IPS-15b (cell line): ENCODE results near the gene LYZL6.

Source experiments
- H3K27me3 ChIP-seq: one replicate; pipeline ENCODE4 v1.6.1; 2013; ENCODE audit warnings: low read length; ENCODE audit not compliant: control insufficient read depth, insufficient read depth
- H3K36me3 ChIP-seq: one replicate; pipeline ENCODE4 v1.6.1; 2013; ENCODE audit warnings: low read length; ENCODE audit not compliant: control insufficient read depth, insufficient read depth
- H3K4me1 ChIP-seq: one replicate; pipeline ENCODE4 v1.6.1; 2013; ENCODE audit warnings: mild to moderate bottlenecking, low read length; ENCODE audit not compliant: control insufficient read depth, insufficient read depth
- H3K4me3 ChIP-seq: one replicate; pipeline ENCODE4 v1.5.1; 2013; ENCODE audit warnings: low read depth, low read length
- H3K9ac ChIP-seq: one replicate; pipeline ENCODE4 v1.6.1; 2013; ENCODE audit warnings: low read depth, mild to moderate bottlenecking, low read length
- H3K9me3 ChIP-seq: one replicate; pipeline ENCODE4 v1.6.1; 2013; ENCODE audit warnings: mild to moderate bottlenecking, low read length; ENCODE audit not compliant: control insufficient read depth, insufficient read depth

The LYZL6 gene

DNA sequence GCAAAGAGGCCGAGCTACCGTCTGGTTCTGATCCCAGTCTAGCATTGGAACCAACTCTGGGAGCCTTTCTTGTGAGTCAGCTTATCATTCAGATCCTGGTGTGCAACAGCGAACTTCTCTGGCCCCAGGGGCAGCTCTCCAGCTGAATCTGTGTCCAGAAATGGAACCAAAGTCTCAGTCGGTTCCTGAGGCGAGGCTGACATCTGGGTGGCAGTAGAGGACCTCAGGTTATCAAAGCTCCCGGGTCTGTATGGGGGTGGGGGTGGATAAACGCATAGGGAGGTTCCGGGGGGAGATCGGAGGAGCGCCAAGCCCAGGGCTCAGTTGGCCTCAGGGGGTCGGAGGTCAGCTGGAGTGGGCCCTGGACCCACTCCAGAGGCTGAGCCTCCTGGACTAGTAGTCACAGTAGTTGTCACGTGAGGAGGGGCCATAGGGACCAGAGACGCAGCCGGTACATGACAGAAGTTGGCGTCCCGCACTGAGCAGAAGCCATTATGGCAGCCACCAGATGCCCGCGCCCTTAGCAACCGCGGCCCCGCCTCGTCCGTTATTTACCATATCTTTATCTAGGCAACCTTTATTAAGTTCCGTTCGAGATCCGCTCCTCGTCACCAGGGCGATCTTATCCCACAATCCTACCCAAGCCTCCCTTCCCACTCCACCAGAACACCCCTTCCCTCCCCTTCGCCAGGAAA lies 25.8 kb downstream of the LYZL6 start:
- H3K27me3 ChIP-seq, result no peaks in the 10 kb centered on the region

GRCh38 chr17:35915153-35915964 lies 28.2 kb downstream of the LYZL6 start:
- H3K4me3 ChIP-seq, result no peak overlapping the region
- no peaks in the 10 kb centered on the region for H3K36me3 ChIP-seq
- H3K4me1 ChIP-seq, result no peaks in the 10 kb centered on the region
- H3K27me3 ChIP-seq, result no peaks in the 10 kb centered on the region
- no peak overlapping the region for H3K9ac ChIP-seq
- H3K9me3 ChIP-seq, result no peaks in the 10 kb centered on the region

More for the DNA sequence above, 25.8 kb downstream of the LYZL6 start:
- H3K9ac ChIP-seq, result no peak overlapping the region
- no peaks in the 10 kb centered on the region for H3K36me3 ChIP-seq
- no peak overlapping the region for H3K4me3 ChIP-seq
- H3K9me3 ChIP-seq, result no peaks in the 10 kb centered on the region
- no peaks in the 10 kb centered on the region for H3K4me1 ChIP-seq

DNA sequence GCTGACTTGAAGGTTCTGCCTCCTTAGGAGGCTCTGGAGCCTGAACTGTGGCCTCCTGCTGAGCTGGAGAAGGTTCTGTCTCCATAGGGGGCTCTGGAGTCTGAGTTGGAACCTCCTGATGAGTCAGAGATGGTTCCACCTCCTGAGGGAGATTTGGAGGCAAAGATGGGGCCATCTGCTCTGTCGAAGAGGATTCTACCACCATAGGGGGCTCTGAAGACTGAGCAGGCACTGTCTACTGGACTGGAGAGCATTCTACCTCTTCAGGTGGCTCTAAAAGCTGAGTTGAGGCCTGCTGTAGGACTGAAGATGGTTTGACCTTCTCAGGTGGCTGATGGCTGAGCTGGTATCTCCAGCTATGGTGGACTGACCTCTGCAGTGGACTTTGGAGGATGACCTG lies 29.2 kb downstream of the LYZL6 start:
- Histone ChIP-seq H3K9me3 (no peaks in the 10 kb centered on the region), H3K9ac (no peak overlapping the region), H3K36me3 (no peaks in the 10 kb centered on the region), H3K27me3 (no peaks in the 10 kb centered on the region), H3K4me1 (no peaks in the 10 kb centered on the region), H3K4me3 (no peak overlapping the region)

DNA sequence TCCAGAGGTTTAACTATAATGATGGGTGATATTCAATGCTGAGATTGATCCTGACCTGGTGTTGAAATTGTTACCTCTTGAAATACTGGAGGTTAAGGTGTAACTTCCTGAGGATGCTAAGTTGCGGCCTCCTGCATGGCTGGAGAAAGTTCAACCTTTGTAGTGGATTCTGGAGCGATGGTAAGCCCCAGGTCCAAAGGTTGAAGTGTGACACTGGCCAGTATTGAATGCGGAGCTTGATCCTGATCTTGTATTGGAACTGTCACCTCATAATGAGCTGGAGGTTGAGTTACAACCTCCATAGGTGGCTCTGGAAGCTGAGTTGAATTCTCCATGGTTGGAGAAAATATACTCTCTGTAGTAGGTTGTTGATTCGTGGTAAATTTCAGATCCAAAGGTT lies 29.9 kb downstream of the LYZL6 start:
- no peak overlapping the region for H3K4me3 ChIP-seq
- H3K36me3 ChIP-seq, result no peaks in the 10 kb centered on the region
- no peaks in the 10 kb centered on the region for H3K4me1 ChIP-seq
- H3K9me3 ChIP-seq, result no peaks in the 10 kb centered on the region
- H3K27me3 ChIP-seq, result no peaks in the 10 kb centered on the region
- H3K9ac ChIP-seq, result no peak overlapping the region

- Histone ChIP-seq H3K36me3 (no peaks in the 10 kb centered on the region), H3K4me1 (no peaks in the 10 kb centered on the region), H3K27me3 (no peaks in the 10 kb centered on the region), H3K9me3 (no peaks in the 10 kb centered on the region), H3K9ac (no peak overlapping the region), H3K4me3 (no peak overlapping the region)
Observed at GRCh38 chr17:35912942-35913341, 30.6 kb downstream of the LYZL6 start.

GRCh38 chr17:35912339-35912912 lies 31.1 kb downstream of the LYZL6 start:
- no peaks in the 10 kb centered on the region for H3K9me3 ChIP-seq
- H3K4me1 ChIP-seq, result no peaks in the 10 kb centered on the region
- no peak overlapping the region for H3K9ac ChIP-seq
- H3K4me3 ChIP-seq, result no peak overlapping the region
- H3K36me3 ChIP-seq, result no peaks in the 10 kb centered on the region
- H3K27me3 ChIP-seq, result no peaks in the 10 kb centered on the region

DNA sequence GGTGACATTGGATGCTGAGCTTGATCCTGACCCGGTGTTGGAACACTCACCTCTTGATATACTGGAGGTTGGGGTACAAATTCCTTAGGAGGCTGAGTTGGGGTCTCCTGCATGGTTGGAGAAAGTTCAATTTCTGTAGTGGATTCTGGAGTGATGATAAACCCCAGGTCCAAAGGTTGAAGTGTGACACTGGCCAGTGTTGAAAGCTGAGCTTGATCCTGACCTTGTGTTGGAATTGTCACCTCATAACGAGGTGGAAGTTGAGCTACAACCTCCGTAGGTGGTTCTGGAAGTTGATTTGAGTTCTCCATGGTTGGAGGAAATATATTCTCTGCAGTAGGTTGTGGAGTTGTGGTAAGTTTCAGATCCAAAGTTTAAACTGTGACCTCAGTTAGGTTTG lies 34.1 kb downstream of the LYZL6 start:
- no peaks in the 10 kb centered on the region for H3K36me3 ChIP-seq
- no peaks in the 10 kb centered on the region for H3K9me3 ChIP-seq
- no peak overlapping the region for H3K9ac ChIP-seq
- H3K27me3 ChIP-seq, result no peaks in the 10 kb centered on the region
- no peak overlapping the region for H3K4me3 ChIP-seq
- no peaks in the 10 kb centered on the region for H3K4me1 ChIP-seq

DNA sequence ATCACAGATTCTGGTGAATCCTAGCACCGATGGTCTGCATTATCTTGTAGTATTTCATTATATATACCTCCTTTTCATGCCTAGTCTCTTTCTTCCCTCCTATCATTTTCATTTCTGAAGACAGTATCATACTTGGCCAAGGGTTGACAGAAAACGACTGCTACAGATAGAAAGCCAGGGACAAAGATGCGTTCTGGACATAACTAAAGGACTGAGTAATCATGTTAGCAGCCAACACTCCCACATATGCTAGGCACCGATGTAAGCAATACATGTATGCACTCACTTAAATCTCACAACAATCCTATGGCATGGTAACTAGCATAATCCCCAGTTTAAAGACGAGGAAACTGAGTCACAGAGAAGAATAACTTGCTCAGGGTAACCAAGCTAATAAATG lies 35.8 kb downstream of the LYZL6 start:
- Histone ChIP-seq H3K27me3 (no peaks in the 10 kb centered on the region), H3K4me3 (no peak overlapping the region), H3K9ac (no peak overlapping the region), H3K4me1 (no peaks in the 10 kb centered on the region), H3K9me3 (no peaks in the 10 kb centered on the region), H3K36me3 (no peaks in the 10 kb centered on the region)

- no peaks in the 10 kb centered on the region for H3K27me3 ChIP-seq
- no peaks in the 10 kb centered on the region for H3K36me3 ChIP-seq
- H3K4me3 ChIP-seq, result no peak overlapping the region
- no peaks in the 10 kb centered on the region for H3K9me3 ChIP-seq
- H3K9ac ChIP-seq, result no peak overlapping the region
- H3K4me1 ChIP-seq, result no peaks in the 10 kb centered on the region
Observed at GRCh38 chr17:35906926-35907637, 36.4 kb downstream of the LYZL6 start.

- H3K9ac ChIP-seq, result no peak overlapping the region
- no peaks in the 10 kb centered on the region for H3K9me3 ChIP-seq
- no peaks in the 10 kb centered on the region for H3K4me1 ChIP-seq
- no peak overlapping the region for H3K4me3 ChIP-seq
- H3K27me3 ChIP-seq, result no peaks in the 10 kb centered on the region
- H3K36me3 ChIP-seq, result no peaks in the 10 kb centered on the region
Observed at GRCh38 chr17:35906191-35906925, 37.2 kb downstream of the LYZL6 start.

DNA sequence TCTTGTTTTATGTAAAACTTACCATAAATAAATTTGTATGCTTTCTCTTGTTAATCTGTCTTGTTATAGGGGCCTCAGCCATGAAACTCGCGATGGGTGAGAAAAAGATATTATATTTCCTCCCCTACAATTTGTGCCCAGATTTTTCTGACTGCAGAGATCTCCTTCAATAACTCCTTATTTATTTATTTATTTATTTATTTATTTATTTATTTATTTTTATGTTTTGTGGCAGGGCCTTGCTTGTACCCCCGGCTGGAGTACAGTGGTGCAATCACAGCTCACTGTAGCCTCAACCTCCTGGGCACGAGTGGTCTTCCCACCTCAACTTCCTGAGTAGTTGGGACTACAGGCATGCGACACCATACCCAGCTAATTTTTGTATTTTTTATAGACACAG lies 40.1 kb downstream of the LYZL6 start:
- H3K4me1 ChIP-seq, result no peaks in the 10 kb centered on the region
- no peaks in the 10 kb centered on the region for H3K36me3 ChIP-seq
- no peak overlapping the region for H3K4me3 ChIP-seq
- no peaks in the 10 kb centered on the region for H3K27me3 ChIP-seq
- no peak overlapping the region for H3K9ac ChIP-seq
- no peaks in the 10 kb centered on the region for H3K9me3 ChIP-seq
